ENCODE results near the gene LYRM2.

Gene LYRM2

DNA sequence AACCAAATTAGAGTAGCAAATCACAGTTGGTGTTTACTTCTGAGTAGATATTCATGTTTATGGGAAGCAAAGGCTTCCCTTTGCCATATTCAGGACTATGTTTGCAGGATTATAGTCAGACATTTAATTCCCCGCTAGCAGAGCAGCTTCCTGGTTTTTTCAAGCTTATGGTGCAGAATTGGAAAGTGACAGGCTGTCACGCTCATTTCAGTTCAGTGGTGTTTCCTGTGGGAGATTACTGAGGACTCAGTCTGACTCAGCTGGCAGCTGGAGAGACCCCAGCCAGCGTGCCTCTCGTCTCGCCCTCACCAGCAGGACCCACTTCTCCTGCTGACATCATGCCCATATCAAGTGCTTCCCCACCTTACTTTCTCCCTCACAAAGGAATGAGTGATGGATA, 85.1 kb downstream of the LYRM2 start:
- no peak for DNase-seq

DNA sequence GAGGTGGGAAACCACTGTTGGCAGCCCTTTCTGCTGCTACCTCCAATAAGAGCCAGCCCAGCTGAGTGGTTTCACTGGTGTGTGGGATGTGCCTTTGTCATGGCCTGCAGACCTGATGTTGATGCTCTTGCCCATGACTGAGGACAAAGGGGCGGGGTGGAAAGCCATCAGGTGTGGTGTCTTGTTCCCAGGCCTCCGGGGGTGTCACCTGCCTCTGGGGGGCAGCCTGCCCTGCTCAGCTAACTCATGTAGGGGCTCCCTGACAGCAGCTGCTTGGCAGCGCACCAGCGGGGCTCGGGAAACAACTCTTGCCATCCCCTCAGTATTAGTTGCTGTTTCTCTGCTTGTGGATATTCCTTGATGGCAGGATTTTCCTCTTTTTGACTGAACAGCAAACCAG, 91.3 kb downstream of the LYRM2 start:
- no peak for DNase-seq

DNA sequence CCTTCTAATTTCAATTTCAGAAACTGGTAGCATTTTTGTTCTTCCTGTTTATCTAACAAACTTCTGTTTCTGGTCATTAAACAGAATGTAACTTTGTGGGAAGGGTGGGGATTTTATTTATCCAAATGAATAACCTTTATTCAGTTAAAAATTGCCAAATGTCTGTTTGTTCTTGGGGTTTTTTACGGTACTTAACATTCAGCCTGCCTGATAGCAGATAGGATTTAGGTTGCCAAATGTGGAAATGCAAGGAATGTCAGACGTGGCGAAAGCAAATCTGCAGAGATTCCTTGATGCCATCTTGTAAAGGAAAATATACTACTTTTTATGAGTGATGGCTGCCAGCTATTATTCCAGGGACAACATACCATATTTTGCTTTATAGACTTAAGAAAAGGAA, 95.7 kb downstream of the LYRM2 start:
- no peak for DNase-seq

DNA sequence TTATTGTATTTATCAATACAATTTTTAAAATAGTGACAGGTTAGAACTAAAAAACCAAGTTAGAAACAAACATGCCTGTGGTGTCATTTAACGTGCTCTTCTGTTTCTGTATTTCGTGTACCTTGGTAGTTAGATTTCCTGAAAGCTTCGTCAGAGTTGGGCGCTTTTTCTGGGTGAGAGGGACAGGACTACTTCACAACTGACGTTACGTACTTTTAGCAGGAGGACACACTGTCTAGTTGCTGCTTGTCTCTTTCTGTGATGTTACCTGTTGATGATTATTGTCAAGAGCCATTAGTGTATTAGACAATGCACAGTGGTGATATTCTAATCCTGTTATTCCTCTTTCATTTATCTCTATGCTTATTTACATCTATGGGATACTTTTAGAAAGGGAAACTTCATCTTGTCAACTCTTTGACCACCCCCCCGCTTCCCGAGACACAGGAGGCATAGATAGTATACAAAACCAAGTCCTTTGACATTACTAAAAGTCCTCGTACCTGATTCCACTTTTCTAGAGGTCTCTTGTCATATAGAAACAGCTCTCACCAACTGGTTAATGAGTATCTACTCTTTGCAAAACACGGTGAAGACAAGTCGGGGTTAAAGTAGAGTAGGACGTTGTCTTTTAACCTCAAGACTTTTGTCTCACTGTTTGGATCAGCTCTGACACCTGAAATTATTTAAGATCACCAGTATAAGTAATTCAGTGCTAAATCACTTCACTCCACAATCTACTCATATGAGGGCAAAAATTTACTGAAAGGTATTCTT, 96.3 kb downstream of the LYRM2 start:
- no peak for DNase-seq

DNA sequence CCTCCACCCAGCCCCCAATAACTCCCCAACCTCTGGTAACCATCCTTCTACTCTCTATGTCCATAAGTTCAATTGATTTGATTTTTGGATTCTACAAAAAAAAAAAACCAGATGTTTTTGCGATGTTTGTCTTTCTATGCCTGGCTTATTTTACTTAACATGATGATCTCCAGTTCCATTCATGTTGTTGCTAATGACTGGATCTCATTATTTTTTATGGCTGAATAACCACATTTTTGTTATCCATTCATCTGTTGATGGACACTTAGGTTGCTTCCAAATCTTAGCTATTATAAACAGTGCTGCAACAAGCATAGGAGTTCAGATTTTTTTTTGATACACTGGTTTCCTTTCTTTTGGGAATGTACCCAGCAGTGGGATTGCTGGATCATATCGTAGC, 98.8 kb downstream of the LYRM2 start:
- DNase-seq = no peak

DNA sequence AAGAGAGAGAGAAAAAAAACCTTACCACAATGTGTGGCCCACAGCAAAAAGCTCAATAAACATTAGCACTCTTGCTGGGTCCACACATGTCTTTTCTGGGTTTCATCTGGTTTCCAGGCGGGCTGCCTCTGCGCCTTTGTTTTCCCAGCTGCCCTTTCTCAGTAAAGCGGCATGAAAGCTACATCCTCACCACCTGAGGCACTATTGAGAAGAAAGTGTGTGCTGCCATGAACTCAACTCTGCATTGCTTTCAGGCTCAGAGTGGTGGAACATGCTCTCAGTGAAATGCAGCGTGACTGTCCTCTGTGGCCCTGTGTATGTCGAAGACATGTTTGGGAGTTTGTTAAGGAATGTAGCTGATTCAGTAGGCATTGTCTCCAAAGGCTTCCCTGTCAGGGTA, 102.3 kb downstream of the LYRM2 start:
- no peak for DNase-seq

DNA sequence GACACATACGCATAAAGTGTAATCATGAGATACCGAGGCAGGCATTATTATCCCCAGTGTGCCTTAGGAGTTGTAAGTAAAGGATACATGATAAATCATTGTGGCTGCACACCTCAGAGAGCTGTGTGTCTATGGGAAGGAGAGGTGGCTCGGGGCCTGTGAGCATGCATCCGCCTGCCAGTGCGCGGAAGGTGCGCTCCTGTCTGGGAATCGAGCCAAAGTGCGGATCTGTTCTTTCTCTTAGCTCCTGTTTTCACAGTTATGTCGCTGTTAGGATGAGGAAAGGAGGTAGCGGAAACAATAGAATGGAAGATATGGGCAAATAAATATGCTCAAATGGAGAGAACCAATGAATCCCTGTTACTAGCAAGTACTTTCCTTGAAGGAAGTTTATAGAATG, 107.6 kb downstream of the LYRM2 start:
- DNase-seq = no peak

DNA sequence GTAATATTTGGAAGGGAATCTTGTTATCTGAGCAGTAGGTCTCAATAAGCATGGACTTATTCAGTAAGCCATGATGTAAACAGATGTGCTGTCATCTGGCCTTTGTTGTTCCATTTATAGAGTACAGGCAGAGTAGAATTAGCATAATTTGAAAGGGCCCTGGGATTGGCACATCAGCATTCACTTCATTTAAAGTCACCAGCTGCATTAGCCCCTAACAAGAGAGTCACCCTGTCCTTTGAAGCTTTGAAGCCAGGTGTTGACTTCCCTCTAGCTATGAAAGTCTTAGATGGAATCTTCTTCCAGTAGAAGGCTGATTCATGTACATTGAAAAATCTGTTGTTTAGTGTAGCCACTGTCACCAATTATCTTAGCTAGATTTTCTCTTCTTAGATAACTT, 109.7 kb downstream of the LYRM2 start:
- no peak for DNase-seq

DNA sequence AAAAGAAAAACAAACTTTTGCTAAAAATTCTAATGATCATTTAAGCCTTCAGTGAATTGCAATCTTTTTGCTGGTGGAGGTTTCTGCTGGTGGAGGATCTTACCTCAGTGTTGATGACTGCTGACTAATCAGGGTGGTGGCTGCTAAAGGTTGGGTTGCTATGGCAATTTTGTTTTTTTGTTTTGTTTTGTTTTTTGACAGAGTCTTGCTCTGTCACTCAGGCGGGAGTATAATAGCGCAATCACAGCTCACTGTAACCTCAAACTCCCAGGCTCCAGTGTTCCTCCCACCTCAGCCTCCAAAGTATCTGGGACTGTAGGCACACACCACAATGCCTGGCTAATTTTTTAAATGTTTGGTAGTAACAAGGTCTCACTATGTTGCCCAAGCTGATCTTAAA, 110.9 kb downstream of the LYRM2 start:
- DNase-seq = no peak

DNA sequence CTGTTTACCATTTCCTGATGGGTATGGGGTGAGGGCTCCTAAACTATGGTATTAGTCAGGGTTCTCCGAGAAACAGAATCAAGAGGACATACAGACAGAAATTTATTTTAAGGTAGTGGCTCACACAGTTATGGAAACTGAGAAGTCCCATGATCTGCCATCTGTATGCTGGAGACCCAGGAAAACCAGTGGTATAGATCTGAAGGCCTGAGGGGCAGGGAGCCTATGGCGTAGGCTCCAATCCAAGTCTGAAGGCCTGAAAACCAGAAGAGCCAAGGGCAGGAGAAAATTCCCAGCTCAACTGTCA, 112.0 kb downstream of the LYRM2 start:
- DNase-seq = no peak

DNA sequence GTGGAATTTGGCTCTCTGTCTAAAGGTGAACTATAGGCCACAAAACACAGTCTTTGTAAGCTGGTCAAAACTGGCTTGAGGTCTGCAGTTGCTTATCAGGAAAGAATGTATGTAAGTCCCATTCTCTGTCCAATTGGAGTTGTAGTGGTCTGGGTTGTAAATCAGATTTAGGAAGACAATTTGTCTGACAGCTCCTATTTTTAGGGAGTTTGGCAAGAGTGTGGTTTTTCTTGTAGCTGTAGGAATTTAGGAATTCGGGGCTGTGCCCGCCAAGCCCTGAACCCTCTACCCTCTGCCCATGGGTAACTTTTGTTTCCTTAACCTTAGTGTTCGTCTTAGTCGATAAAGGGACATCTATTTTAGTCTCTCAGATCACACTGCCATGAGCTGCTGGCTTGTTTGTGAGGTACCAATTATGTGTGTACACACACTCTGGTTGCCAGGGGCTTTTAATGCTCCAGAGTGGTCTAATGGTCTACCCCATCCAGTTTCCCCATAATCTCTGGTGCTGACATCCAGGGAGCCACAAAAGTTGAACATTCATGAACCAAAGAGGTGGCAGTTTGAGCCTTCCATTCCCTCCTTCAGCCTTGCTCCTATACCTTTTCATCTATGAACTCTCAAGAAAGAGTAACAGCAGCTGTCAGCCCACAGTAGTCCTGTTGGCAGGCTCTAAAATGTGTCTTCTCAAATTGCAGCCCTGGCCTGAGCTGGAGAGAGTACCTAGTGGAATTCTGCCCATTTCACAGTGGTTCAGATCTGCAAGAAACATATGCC, 112.6 kb downstream of the LYRM2 start:
- DNase-seq = no peak

DNA sequence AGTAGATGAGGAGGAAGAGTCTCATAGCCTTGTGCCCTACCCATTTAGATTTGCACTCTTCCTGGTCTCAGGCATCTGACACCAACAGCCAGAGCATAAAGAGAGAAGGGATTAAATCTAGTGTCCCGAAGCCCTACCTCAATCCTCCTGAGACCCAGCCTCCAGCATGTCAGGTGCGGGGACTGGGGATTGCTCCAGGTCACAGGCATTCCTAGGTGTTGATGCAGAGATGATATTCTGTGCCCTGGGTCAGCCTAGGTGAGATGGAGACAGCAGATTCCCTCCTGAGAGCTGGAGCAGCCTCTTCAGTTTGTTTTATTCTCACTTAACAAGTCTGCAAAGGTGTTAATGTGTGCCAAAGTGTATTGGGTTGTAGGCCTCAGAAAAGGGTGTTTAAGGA, 115.8 kb downstream of the LYRM2 start:
- DNase-seq = no peak

DNA sequence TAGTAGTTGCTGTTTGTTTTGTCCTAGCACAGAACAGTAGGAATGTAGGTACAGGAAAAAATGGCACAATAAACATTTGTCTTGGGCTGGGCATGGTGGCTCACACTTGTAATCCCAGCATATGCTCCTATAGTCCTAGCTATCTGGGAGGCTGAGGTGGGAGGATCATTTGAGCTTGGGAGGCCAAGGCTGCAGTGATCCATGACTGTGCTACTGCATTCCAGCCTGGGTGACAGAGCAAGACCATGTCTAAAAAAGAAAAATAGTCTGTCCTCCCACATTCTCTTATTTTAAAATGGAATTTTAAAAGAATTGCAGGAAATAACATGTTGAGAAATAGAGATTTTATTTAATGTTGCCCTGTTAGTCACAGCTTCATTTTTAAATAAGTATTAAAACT, 117.8 kb downstream of the LYRM2 start:
- no peak for DNase-seq

DNA sequence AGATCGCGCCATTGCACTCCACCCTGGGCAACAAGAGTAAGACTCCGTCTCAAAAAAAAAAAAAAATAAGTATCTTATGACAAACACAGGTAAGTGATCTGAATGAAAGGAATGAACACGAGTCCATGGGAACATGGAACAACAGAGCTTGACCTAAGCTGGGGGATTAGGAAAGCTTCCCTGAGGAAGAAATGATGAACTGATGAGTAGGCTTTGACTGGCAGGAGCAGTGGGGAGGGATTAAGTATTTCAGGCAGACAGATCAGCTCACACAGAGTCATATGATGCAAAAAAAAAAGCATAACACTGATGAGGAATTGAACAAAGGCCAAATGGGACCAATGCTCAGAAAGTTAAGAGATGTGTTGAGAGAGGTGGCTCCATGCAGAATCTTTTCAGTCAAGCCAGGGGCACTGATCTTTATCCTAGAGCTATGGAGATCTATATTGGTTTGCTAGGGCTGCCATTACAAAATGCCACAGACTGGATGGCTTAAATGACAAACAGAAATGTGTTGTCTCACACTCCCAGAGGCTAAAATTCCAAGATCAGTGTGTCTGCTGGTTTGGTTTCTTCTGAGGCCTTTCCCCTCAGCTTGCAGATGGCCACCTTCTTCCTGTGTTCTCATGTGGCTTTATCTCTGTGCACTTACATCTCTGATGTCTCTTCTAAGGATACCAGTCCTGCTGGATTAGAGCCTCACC, 120.0 kb downstream of the LYRM2 start:
- DNase-seq = no peak

Data from stimulated activated CD4-positive, alpha-beta T cell treated with anti-CD3 and anti-CD28 coated beads, Interleukin-4, amount 100 ng/mL, for 1 hour (primary cell).